Pancreas (tissue), 10 donors: ENCODE results near the gene SAMD4B. TPM values are rescaled to one million over a fixed set of nuclear protein-coding genes. Genes with fewer than 3 reads are reported as not detected.

ENCODE experiments used
- ATAC-seq, 4 donors: fragments of 200-7000 bp; cut with Tn5 transposase; one replicate each; pipeline versions ENCODE4 v1.8.0 to v1.9.1; 2020; ENCODE audit warnings: mild to moderate bottlenecking in 4 of 4, moderate library complexity in 4 of 4
- DNase-seq, 6 donors: peaks; one replicate each; pipeline ENCODE4 v3.0.0-alpha.2; 2020
- FAIRE-seq: peaks from 2 replicates; lab custom pipeline; 2012; peaks lifted over from hg19 to GRCh38; lab: Jason Lieb, UNC
- H3K27ac ChIP-seq, 4 donors: fragments of 200-600 bp; sonication (generic); 1 replicate in 3 of 4; 2 replicates in 1 of 4; pipeline versions ENCODE4 v1.5.0 to v1.8.0; 2020
- H3K27me3 ChIP-seq, 4 donors: fragments of 200-600 bp; one replicate each; pipeline ENCODE4 v1.8.0; 2021
- H3K36me3 ChIP-seq, 3 donors: fragments of 200-600 bp; sonication (generic) in 1 of 3; one replicate each; pipeline versions ENCODE4 v1.5.0 to v1.8.0; 2020 to 2021
- H3K4me1 ChIP-seq, 3 donors: fragments of 200-600 bp; one replicate each; pipeline ENCODE4 v1.8.0; 2021
- H3K4me3 ChIP-seq, 4 donors: fragments of 200-600 bp; sonication (generic) in 2 of 4; one replicate each; pipeline versions ENCODE4 v1.5.0 to v1.8.0; 2020 to 2021
- H3K9me3 ChIP-seq, 4 donors: fragments of 200-600 bp; one replicate each; pipeline ENCODE4 v1.8.0; 2021
- CTCF ChIP-seq, 4 donors: fragments of 200-600 bp; sonication (generic) in 3 of 4; IDR thresholded peaks; one replicate each; pipeline versions ENCODE4 v1.5.0 to v1.8.0; 2021; ENCODE audit warnings: antibody characterized with exemption in 4 of 4
- WGBS, 2 donors: extraction: QIAGEN DNeasy Blood & Tissue Kit; methylation state at CpG; one replicate each; pipeline ENCODE4 v1.1.7; 2013; 5-methylcytosine and 5-hydroxymethylcytosine counted together
- intact Hi-C, 3 donors: fragments of 100-400 bp; cut with DNase I; formaldehyde crosslinking; loops; one replicate each; pipeline versions ENCODE4 v1.11.1 to v1.14.2; 2022
- polyA plus RNA-seq, 2 donors: library from polyadenylated mRNA; stranded (reverse); fragments of 200-250 nt; gene quantifications; one replicate each; pipeline ENCODE4 v1.2.3, GENCODE V29; 2013
- total RNA-seq, 6 donors: library from RNA; stranded (reverse); fragmentation: NEBNext Ultra II Directional in 4 of 6; extraction: Animal tissue kit (Norgen Biotek cat#: 25700) in 4 of 6; gene quantifications; one replicate each; pipeline versions ENCODE4 v1.2.1 to v1.2.4, GENCODE V29; 2021 to 2023
- donor health status: healthy with polysubstance abuse.
- donor health status: DM: no; HTN: no; CAD: no; lungs with moderate emphysema.
- donor health status: DM: no; HTN: no; CAD: no.
- donor health status: control.
- donor health status: control.
- donor health status: Bipolar disorder and iron deficiency.
- donor health status: DM: yes; HTN: yes; CAD: no.
- donor health status: DM: no; HTN: no; CAD: no.
- donor health status: DM: no; HTN: no; CAD: no.
- donor health status: DM: yes; HTN: yes; CAD: no.

The SAMD4B gene
- total and polyA plus RNA-seq, 8 donors, result 24.1 to 106 (median 33.6) TPM

DNA sequence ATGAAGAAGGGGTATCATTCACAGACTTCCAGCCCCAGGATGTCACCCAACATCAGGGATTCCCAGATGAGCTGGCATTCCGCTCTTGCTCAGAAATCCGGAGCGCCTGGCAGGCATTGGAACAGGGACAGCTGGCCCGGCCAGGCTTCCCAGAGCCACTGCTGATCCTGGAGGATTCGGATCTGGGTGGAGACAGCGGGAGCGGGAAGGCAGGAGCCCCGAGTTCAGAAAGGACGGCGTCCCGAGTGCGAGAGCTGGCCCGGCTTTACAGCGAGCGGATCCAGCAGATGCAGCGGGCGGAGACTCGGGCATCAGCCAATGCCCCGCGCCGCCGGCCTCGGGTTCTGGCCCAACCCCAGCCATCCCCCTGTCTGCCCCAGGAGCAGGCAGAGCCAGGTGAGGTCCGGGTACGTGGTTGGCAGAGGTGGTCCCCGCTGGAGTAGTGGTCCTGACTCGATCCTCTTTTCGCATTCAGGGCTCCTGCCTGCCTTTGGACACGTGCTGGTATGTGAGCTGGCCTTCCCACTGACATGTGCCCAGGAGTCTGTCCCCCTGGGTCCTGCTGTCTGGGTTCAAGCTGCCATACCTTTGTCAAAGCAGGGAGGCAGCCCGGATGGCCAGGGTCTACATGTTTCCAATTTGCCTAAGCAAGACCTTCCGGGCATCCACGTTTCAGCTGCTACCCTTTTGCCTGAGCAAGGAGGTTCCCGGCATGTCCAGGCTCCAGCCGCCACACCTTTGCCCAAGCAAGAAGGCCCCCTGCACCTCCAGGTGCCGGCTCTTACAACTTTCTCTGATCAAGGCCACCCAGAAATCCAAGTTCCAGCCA is 81.3 kb downstream of the SAMD4B start:
- ATAC-seq (no peak), DNase-seq (no peak), FAIRE-seq (no peak)
- Histone ChIP-seq H3K4me1 (no peaks in the 10 kb centered on the region), H3K9me3 (no peaks in the 10 kb centered on the region), H3K27me3 (no peaks in the 10 kb centered on the region), H3K4me3 (no peak overlapping the region), H3K27ac (no peak overlapping the region), H3K36me3 (no peaks in the 10 kb centered on the region)
- intact Hi-C loops, result no loop called here
- TF ChIP-seq CTCF (IDR thresholded peaks at IDR 0.05), result no peak
- WGBS, 2 donors, result 76 to 86% methylated on average over 32 to 35 of the region's 35 CpGs

DNA sequence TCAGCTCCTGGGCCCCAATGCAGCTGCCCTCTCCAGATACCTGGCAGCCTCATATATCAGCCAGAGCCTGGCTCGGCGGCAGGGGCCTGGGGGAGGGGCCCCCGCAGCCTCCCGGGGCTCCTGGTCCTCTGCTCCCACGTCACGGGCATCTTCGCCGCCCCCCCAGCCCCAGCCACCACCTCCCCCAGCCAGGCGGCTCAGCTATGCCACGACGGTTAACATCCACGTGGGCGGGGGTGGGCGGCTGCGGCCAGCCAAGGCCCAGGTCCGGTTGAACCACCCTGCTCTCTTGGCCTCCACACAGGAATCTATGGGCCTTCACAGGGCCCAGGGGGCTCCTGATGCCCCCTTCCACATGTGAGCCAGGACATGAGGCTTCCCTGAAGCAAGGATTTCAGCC is 82.7 kb downstream of the SAMD4B start:
- TF ChIP-seq CTCF (IDR thresholded peaks at IDR 0.05), result no peak
- DNase-seq (no peak), ATAC-seq (no peak), FAIRE-seq (no peak)
- Histone ChIP-seq H3K27ac (no peak overlapping the region), H3K4me1 (peaks cover 0 to 4% (median 0%) of the 10 kb centered on the region in 3 donors), H3K27me3 (no peaks in the 10 kb centered on the region), H3K36me3 (no peaks in the 10 kb centered on the region), H3K9me3 (no peaks in the 10 kb centered on the region), H3K4me3 (no peak overlapping the region)
- intact Hi-C loops, result no loop called here
- WGBS, 2 donors, result 67 to 81% methylated on average over 13 to 16 of the region's 16 CpGs

DNA sequence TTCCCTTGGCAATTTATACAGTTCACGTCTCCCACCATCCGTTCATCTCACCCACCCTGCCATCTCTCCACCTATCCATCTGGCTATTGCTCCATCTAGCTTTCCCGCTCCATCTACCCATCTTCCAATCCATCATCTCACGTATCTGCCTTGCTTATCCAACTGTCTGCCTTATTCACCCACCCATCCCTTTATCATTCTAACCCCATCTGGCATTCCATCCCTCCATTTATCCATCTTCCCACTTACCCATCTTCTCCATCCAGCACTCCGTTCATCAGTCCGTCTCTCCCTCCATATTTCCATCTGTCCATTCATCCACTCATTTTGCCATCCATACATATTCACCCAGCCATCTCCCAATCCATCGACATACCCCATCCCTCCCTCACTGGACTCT is 83.5 kb downstream of the SAMD4B start:
- 74 to 81% methylated on average over 7 of the region's 7 CpGs for WGBS, 2 donors
- H3K4me1 ChIP-seq, result peaks cover 0 to 4% (median 0%) of the 10 kb centered on the region in 3 donors
- no peak overlapping the region for H3K27ac ChIP-seq
- no peaks in the 10 kb centered on the region for H3K9me3 ChIP-seq
- FAIRE-seq, result no peak
- DNase-seq, result no peak
- no peak overlapping the region for H3K4me3 ChIP-seq
- TF ChIP-seq CTCF (IDR thresholded peaks at IDR 0.05), result no peak
- intact Hi-C loops, result no loop called here
- H3K36me3 ChIP-seq, result no peaks in the 10 kb centered on the region
- no peak for ATAC-seq
- H3K27me3 ChIP-seq, result no peaks in the 10 kb centered on the region

DNA sequence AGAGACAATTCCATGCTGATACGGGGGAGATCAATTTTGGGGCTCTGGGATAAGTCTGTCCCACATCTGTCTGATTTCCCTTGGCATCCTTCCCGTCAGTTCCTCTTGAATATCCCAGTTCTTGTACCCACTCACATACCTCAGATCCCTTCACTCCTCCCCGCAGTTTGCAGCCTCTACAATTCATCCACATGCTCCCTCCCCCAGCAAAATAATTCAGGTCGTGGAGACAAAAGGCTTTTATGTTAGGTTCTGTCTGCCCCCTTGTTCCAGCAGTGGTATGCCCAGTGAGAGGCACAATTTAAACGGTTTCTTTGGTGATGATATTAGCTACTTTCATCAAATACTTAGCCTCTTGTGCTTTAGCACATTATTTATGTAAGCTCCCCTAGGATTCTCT is 83.9 kb downstream of the SAMD4B start:
- H3K9me3 ChIP-seq, result no peaks in the 10 kb centered on the region
- no peak overlapping the region for H3K4me3 ChIP-seq
- DNase-seq (no peak), ATAC-seq (no peak), FAIRE-seq (no peak)
- H3K27me3 ChIP-seq, result no peaks in the 10 kb centered on the region
- H3K4me1 ChIP-seq, result peaks cover 0 to 4% (median 0%) of the 10 kb centered on the region in 3 donors
- WGBS, 2 donors, result 39 to 51% methylated on average over 5 of the region's 5 CpGs
- no peaks in the 10 kb centered on the region for H3K36me3 ChIP-seq
- TF ChIP-seq CTCF (IDR thresholded peaks at IDR 0.05), result no peak
- H3K27ac ChIP-seq, result no peak overlapping the region
- intact Hi-C loops, result no loop called here

GRCh38 chr19:39427707-39428106 is 85.5 kb downstream of the SAMD4B start:
- Histone ChIP-seq H3K4me3 (no peak overlapping the region), H3K9me3 (no peaks in the 10 kb centered on the region), H3K36me3 (peaks cover 0 to 9% (median 5%) of the 10 kb centered on the region in 3 donors), H3K27ac (no peak overlapping the region), H3K4me1 (peaks cover 0 to 4% (median 0%) of the 10 kb centered on the region in 3 donors), H3K27me3 (no peaks in the 10 kb centered on the region)
- FAIRE-seq (no peak), ATAC-seq (no peak), DNase-seq (no peak)
- TF ChIP-seq CTCF (IDR thresholded peaks at IDR 0.05), result no peak
- intact Hi-C loops, result no loop called here
- 84 to 92% methylated on average over 11 of the region's 11 CpGs for WGBS, 2 donors
